Esophagus squamous epithelium (tissue), 4 donors: ENCODE data around the gene ZMIZ1.

Experiments used
- POLR2A ChIP-seq, 4 donors: fragments of 450-650 bp; IDR thresholded peaks; one replicate each; pipeline ENCODE4 v1.6.1; 2017; ENCODE audit warnings: antibody characterized with exemption in 4 of 4, mild to moderate bottlenecking in 4 of 4, moderate library complexity in 3 of 4
- TF ChIP-seq, protein P1 (sequence below), 6 experiments: fragments of 450-650 bp in 4 of 6; fragments of 200-600 bp in 2 of 6; sonication (generic) in 2 of 6; IDR thresholded peaks; one replicate each; pipeline ENCODE4 v1.5.1; 2016 to 2019; ENCODE audit warnings: antibody characterized with exemption in 6 of 6, mild to moderate bottlenecking in 4 of 6, moderate library complexity in 4 of 6

DNA sequence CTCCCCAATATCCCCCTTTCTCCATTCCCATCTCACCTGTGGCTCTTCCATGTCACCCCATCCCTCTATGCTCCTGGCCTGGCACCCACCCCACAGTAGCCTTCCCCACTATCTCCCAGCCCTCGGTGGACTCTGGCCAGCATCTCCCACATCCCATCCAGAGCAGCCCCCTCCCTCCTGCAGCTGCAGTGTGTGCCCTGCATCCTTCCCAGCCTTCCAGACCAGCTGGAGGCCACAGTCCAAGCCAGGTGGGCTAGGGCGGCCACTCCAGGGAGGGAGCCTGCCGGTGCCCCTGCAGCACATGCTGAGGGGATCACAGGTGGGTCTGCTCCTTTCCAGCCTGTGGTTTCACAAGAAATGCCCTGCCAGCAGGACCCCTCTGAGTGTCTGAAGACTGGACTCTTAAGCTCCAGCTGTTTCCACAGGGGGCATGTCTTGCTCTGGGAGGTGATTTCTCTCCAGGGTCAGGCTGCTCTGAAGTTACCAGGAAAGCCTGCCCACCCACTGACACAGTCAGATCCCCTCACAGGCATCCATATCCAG lies 187.6 kb downstream of the ZMIZ1 start:
- TF ChIP-seq, protein P1, sequence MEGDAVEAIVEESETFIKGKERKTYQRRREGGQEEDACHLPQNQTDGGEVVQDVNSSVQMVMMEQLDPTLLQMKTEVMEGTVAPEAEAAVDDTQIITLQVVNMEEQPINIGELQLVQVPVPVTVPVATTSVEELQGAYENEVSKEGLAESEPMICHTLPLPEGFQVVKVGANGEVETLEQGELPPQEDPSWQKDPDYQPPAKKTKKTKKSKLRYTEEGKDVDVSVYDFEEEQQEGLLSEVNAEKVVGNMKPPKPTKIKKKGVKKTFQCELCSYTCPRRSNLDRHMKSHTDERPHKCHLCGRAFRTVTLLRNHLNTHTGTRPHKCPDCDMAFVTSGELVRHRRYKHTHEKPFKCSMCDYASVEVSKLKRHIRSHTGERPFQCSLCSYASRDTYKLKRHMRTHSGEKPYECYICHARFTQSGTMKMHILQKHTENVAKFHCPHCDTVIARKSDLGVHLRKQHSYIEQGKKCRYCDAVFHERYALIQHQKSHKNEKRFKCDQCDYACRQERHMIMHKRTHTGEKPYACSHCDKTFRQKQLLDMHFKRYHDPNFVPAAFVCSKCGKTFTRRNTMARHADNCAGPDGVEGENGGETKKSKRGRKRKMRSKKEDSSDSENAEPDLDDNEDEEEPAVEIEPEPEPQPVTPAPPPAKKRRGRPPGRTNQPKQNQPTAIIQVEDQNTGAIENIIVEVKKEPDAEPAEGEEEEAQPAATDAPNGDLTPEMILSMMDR (IDR thresholded peaks at IDR 0.05): no peak
- TF ChIP-seq POLR2A (IDR thresholded peaks at IDR 0.05): no peak
